Effector CD4-positive, alpha-beta T cell (primary cell): ENCODE data around the gene REEP1.
"Not testable (repeated sequence)": the region's sequence is repeated elsewhere in the genome, so short reads cannot be mapped to it uniquely, and the experiment has no call there.

Experiments used
- DNase-seq: peaks from one replicate; pipeline ENCODE4 v3.0.0-alpha.2; 2020

REEP1 gene

DNA sequence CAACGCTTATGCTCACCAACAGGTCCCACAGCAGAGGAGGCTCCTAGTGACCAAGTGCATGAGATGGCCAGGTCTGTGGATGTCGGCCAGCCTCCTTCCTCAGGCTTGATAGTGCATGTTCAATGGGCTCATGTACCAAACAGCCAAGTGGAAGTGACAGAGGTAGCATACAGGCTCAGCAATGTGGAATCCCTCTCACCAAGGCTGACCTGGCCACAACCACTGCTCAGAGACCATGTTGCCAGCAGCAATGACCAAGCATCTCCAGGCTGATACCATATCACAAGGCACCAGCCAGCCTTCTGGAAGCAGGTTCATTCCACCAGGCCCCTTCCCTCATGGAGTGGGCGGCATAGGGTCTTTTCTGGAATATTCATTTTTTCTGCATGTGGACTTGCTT, 61.5 kb downstream of the REEP1 start:
- no peak for DNase-seq

DNA sequence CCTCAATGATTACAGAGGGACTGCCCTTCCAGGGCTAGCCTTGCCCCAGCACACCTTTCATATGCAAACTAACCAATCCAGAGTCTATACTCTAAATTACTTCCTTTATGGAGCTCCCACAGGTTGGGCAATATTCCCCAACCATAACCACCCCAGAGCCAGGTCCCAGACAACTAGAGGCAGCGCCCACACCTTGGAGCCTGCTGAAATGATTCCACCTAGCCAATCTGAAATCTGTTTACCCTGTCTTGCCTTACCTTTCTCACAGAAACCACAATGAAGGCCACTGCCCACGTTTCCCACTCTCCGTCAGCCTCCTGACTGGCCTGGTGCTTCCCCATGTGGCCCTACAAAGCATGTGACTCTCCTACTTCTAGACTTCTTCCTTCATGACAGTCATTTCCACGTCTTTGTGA, 62.0 kb downstream of the REEP1 start:
- no peak for DNase-seq

- DNase-seq = no peak
These were observed 62.5 kb downstream of the REEP1 start for GRCh38 chr2:86274918-86275275.

DNA sequence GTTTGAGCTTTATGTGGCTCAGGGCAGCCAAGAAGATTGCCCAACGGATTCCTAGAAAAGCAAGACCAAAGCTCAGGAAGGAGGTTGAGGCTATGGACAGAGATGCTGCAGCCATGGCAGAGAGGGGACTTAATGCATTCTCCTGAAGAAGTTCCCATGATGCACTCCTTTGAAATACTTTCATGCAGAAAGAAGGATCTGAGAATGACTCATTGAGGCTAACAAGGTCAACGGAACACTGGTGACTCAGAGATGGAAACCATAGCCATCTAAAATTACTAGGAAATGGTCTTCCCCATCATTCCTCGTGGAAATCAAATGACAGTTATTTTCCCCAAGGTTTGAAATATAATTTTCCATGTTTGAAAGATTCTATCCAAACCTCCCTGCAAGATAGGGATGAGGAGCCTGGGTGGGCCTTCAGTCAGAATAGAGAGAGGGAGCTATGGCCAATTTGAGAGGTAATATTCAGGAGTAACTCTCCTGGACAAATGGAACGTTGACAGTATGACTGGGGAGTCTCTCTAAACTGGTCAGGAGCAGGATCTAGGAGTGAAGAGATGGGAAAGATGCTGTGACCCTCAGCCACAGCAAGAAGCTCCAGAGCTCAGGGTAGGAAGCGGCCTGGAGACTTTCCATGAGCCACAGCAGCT, 63.0 kb downstream of the REEP1 start:
- DNase-seq = no peak

DNA sequence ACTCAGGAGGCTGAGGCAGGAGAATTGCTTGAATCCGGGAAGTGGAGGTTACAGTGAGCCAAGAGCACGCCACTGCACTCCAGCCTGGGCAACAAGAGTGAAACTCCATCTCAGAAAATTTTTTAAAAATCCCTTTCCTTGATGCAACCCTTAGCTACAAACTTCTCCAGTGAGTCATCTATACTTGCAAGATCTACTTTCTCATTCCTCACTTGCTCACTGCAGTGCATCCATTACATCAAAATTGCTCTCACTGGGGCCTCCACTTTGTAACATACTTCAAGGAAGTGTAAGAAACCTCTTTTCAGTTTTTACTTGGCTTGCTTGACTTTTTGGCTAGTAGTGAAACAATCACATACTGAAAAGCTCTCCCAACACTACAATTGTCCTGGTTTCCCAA, 65.3 kb downstream of the REEP1 start:
- DNase-seq = no peak

DNA sequence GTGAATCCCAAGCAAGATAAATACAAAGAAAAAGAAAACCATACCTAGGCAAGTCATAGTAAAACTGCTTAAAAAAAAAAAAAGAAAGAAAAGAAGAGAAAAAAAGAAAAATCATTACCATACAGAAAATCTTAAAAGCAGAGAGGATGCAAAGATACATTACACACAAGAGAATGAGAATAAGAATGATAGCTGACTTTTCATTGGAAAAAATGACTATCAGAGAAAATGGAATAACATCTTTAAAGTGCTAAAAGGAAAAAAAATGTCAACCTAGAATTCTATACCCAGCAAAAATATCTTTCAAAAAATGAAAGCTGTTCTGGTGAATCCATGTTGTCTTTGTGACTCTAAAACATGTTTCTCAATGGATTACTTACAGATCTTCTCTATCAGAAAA, 66.2 kb downstream of the REEP1 start:
- DNase-seq = no peak

DNA sequence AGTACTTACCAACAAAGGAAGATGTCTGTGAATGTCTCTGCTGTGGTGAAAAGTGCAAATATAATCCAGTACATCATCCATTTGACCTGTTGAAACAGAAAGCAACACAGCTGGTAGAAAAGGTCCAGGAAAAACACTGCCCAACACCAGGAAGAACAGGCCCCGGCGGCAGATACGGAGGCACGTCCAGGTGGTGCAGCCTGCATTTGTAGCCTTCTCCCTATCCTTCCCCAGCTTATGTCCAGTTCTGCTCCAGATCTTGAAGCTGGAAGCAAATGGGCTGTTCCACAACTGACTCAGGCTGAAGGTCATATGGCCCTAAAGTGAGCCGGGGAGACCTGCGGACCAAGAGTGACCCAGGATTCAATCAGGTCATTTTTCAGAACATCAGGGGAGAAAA, 73.5 kb downstream of the REEP1 start:
- no peak for DNase-seq

DNA sequence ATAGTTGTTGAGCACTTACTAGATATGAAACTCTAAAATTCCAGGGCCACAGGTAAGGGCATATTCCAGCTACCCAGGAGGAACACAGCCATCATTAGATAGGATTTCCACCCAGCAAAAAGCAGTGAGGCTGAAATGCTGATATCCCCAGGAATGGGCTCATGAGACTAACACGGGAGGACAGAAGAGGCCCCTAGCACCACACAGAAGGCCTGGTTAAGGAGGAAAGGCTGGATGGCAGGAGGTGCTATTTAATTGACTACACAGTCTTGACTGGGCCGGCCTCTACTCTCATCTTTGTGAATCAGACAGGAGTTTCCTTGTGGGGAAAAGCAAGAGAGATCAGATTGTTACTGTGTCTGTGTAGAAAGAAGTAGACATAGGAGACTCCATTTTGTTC, 76.4 kb downstream of the REEP1 start:
- DNase-seq = no peak

- DNase-seq = no peak
These were observed 79.3 kb downstream of the REEP1 start for GRCh38 chr2:86258106-86258505.

DNA sequence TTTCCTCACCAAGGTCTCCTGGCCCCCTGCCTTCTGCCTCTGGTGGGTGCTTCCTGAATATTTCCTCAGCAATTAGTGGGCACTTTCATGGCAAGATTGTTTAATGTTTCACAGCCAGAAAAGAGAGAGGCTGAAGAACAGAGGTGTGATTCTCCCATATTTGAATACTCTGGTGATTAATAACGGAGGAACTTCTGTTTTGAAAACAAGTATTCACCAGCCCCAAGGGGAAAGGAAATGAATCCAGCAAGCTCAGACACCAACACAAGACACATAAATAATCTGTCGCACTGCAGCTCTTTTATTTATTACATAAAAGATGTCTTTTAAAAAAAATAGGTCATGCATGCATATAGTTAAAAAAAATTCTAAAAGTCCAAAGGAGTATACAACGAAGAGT, 80.4 kb downstream of the REEP1 start:
- DNase-seq = no peak

- no peak for DNase-seq
These were observed 81.1 kb downstream of the REEP1 start for GRCh38 chr2:86256300-86256699.

DNA sequence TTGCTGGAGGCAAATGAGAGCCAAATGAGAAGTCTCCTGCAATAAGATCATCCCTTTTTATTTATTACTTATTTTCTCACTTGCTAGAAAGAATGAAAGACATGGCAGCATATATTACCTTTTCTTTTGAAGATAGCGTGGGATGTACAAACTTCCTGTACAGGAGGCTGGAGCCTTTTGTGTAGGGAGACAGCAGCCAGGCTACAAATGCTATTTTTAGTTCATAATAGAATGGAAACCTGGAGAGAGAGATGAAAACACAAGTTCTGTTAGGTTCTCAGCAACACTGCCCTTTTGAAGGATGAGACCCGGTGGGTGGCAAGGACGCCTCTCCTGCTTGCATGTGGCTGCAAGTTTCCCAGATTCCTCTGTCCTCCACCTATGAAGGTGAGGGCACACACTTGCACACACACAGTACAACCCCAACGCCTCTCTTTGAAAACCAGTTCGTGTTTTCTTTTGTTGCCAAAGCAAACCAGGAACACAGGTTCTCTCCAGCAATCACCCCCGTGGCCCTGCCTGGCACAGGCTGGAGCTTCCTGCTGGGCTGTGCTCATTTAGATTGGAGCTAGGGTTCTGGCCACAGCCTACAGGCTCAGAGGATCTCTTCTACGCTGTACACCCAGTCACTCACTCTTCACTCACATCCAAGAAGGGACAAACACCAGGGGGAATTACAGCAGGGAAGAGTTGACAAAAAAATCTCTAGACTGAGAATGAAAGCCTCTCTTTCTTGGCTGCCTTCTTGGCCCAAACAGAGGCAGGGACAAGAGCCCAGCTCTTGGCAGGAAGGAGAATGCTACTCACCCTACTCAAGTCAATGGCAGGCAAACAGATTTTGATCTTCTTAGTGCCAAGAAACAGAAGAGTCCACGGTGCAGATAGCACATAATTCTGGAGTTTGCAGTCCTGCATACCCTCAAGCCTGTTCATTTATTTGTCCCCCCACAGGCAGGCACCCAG, 82.6 kb downstream of the REEP1 start:
- DNase-seq = no peak

DNA sequence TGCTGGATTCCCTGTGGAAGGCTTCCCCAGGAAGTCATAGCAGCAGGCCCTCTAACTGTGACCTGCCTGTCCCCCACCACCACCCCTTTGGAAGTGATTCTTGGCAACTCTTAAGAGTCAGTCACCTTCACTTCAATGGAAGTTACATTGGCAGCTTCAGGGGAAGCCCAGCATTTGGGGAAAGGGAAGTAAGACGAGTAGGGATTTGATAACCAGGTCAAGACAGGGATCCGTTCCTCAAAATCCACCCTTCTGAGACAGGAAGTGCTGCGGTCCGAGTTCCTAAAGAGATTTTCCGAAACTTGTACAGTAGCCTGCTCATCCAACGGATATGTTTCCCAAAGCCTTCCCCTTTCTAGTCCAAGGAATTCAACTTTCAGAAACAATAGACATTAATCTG, 84.0 kb downstream of the REEP1 start:
- DNase-seq = no peak

DNA sequence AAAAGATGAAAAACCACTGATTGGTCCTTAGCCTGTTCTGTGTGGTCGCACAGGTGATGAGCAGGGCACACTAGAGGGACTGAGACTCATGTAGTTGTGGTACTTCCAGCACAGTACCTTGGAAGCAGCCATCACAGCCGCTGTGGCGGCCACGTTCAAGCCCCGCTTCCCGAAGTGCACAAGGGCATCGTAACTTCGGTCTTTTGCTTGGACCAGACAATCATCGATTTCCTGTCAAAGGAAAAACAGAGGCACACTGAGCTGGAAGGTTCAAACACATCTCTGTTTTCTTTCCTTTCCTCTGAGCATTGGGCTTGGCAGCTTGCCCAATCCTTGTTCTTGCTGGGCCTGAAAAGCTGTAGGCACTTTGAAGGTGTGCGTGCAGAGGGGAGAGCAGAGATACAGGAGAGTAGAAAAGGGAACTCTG, 85.6 kb downstream of the REEP1 start:
- no peak for DNase-seq

DNA sequence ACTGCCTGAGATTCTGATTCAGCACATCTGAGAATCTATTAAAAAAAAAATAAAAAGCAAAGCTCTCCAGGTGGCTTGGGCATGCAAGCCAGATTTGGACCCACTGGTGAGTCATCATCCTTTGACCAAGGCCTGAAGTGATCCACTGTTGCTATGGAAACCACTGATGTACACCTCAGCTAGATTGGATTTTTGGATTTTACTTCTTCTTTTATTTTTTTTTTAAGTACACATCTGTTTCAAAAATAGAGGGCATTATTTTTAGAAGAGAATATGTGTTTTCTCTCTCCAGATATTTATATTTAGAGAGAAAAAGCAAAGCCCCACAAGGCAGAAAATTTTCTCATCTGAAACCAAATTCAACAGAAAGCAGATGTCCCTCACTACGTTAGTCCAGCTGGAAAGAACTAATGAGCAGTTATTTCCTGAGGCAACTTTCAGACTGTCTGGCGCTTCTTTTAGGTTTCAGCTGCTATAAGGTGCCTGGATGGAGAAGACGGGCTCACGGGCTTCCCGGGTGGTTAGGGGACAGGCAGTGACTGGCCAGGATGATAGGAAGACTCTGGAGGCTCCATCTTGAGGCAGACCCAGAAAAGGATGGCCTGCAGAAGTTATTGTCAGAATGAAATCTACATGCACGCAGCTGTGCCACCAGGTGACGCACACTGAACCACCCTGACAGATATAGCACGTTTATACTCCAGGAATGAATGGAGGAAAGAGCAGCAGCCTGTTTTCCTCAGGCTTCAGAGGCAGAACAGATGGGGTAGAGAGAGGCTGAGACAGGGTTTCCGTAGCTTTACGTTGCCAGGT, 87.6 kb downstream of the REEP1 start:
- no peak for DNase-seq

- DNase-seq = no peak
These were observed 88.2 kb downstream of the REEP1 start for GRCh38 chr2:86249176-86249575.

- DNase-seq = not testable (repeated sequence)
These were observed 92.2 kb downstream of the REEP1 start for GRCh38 chr2:86245222-86245621.

GRCh38 chr2:86244781-86245180, 92.6 kb downstream of the REEP1 start:
- not testable (repeated sequence) for DNase-seq

GRCh38 chr2:86243950-86244733, 93.3 kb downstream of the REEP1 start:
- no peak for DNase-seq

- no peak for DNase-seq
These were observed 94.2 kb downstream of the REEP1 start for GRCh38 chr2:86243272-86243671.

- no peak for DNase-seq
These were observed 95.8 kb downstream of the REEP1 start for GRCh38 chr2:86241611-86242010.

GRCh38 chr2:86240251-86240650, 97.2 kb downstream of the REEP1 start:
- no peak for DNase-seq

DNA sequence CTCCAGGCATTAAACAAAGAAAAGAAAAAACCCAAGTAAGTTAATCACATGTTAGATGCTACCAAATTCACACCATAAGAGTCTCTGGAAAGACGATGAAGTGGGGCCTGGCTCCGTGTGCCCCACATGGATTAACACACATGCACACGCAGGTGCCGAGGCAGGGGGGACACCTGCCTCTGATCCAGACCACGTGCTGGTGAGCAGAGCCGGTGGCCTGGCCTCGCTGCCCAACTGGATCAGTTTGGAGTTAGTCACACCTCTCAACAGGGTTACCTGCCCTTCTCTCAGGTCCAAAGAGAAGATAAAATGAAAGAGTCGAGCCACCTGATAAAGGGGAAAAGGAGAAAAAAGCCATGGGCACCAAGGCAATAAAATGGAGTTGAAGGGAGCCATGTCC, 97.7 kb downstream of the REEP1 start:
- DNase-seq = no peak
